Activated T-cell treated with anti-CD3 and anti-CD28 coated beads, Interleukin-2, amount 50 U/mL, for 72 hours (primary cell): ENCODE results near the gene PLA2G2C. TPM values are rescaled to one million over a fixed set of nuclear protein-coding genes. Genes with fewer than 3 reads are reported as not detected.
A peak's percentile ranks its signal among the peaks of the same experiment; 100 is the strongest.
"Not testable (repeated sequence)": the region's sequence is repeated elsewhere in the genome, so short reads cannot be mapped to it uniquely, and the experiment has no call there.

ENCODE experiments used
- ATAC-seq, 2 donors: fragments of 150-1000 bp; cut with Tn5 transposase; replicated peaks in 1 of 2; 2 replicates each; pipeline ENCODE4 v1.10.0; 2021; ENCODE audit warnings: moderate library complexity in 2 of 2, mild to moderate bottlenecking in 1 of 2
- DNase-seq, 2 donors: peaks; one replicate each; pipeline ENCODE4 v3.0.0; 2021 to 2022; ENCODE audit warnings: mixed read lengths in 1 of 2
- H3K27ac Mint-ChIP-seq: one replicate; pipeline ENCODE4 v1.8.0; 2022; ENCODE audit warnings: mild to moderate bottlenecking, moderate library complexity, mixed read lengths
- H3K27me3 Mint-ChIP-seq: one replicate; pipeline ENCODE4 v1.8.0; 2022; ENCODE audit warnings: low read depth, mixed read lengths
- H3K36me3 Mint-ChIP-seq, 2 donors: one replicate each; pipeline ENCODE4 v1.8.0; 2022; ENCODE audit warnings: mixed read lengths in 2 of 2, mild to moderate bottlenecking in 1 of 2; ENCODE audit not compliant: insufficient read depth in 2 of 2
- H3K4me1 Mint-ChIP-seq: one replicate; pipeline ENCODE4 v1.8.0; 2022; ENCODE audit warnings: low read depth, mixed read lengths
- H3K4me3 Mint-ChIP-seq, 2 donors: one replicate each; pipeline ENCODE4 v1.8.0; 2022; ENCODE audit warnings: mild to moderate bottlenecking in 2 of 2, mixed read lengths in 2 of 2, moderate library complexity in 2 of 2
- H3K9me3 Mint-ChIP-seq, 2 donors: one replicate each; pipeline ENCODE4 v1.8.0; 2022; ENCODE audit warnings: mixed read lengths in 2 of 2
- total RNA-seq, 2 donors: library from RNA; stranded (reverse); gene quantifications; one replicate each; pipeline ENCODE4 v1.2.3, GENCODE V29; 2022

Gene PLA2G2C, protein sequence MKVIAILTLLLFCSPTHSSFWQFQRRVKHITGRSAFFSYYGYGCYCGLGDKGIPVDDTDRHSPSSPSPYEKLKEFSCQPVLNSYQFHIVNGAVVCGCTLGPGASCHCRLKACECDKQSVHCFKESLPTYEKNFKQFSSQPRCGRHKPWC
- 1 to 10 TPM; 3.1 to 3.3 TPM for total RNA-seq

DNA sequence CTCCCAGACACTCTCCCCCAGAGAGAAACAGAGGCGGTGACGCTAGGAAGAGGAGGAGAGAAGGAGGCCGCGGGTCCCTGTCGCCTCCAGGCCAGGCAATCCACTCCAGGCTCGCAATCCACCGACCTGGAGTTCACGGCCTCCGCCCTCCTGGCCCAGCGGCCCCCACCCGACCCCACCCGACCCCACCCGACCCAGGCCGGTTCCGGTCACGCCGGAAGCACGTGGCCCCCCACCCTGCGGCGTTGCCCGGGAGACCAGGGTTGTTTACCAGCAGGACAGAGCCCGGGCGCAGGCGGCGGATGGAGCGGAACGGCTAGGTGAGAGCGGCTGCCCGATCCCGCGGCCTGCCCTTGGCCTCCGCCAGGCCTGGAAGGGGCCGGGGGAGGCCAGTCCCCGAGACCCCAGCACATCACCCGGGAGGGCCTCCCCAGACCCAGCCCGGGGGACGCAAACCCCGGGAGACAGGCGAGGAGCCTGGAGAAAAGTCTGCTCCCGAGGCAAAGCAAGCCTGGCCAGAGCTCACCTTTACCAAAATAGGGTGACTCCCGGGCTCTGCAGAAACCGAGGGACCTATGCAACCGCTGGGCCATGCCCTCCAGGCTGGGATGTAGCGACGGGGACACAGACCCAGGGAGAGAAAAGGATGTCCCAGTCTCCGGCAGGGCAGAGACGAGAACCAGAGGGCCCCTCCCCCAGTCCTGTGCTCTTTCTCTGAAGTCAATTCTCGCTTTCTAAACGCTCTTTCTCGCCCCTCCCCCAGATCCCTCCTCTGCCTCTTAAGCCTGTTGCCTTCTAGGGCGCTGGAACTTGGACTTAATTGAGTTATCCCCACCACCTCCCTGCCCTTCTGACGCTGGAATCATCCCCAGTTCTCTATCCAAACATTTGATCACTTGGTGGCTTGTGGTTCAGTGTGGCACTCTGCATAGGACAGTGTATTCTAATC is at the start of gene PLA2G2C, which contains the start of gene UBXN10:
TSS of gene PLA2G2C (minus strand) at position 685 of the 949 bp plus-strand sequence. CDS start 9,155 bp downstream, outside the sequence.
TSS of gene UBXN10 (plus strand) at position 263 of the 949 bp plus-strand sequence. CDS start 4,466 bp downstream, outside the sequence.
- H3K27me3 Mint-ChIP-seq = peaks cover 37% of the 10 kb centered on the region
- ATAC-seq = peak; percentile 48 to 59
- H3K4me3 Mint-ChIP-seq = peak within 1 kb of the TSS; percentile 80 to 82

DNA sequence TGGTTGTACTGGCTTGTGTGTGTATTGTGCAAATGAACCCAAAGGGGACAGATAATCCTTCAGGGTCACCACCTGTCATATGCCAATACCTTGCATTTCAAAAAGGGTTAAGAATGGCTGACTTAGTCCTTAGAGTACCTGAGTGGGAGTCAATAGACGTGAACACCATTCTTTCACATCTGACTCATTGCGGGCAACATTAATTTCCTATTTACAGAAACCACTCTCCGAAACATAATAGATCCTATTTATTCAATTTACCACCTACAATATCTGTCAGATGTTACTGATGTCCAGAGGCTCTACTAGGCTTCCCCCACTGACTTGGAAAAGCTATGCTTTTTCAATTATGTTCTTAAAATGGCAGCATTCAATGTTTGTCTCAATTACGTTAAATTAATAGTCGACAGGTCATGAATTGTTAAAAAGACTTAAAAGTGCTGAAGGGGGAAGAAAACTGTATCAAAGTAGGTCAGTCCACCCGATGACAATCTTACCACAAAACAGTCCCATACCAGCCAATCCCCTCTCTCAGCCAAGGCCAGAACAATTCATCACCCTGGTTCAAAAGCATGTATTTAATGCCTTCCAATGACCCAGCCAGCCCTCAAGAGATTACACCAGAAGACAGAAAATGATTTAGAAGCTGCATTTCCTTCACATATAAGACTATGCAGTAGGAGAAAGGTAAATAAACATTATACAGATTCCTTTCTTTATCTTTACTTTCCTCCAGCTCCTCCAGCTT is 48.6 kb upstream of the PLA2G2C start:
- no peaks in the 10 kb centered on the region for H3K4me1 Mint-ChIP-seq
- no peak for ATAC-seq
- no peaks in the 10 kb centered on the region for H3K36me3 Mint-ChIP-seq
- H3K27me3 Mint-ChIP-seq = peaks cover 62% of the 10 kb centered on the region
- no peak for DNase-seq
- H3K27ac Mint-ChIP-seq = no peak overlapping the region
- no peak overlapping the region for H3K4me3 Mint-ChIP-seq
- H3K9me3 Mint-ChIP-seq = no peaks in the 10 kb centered on the region

More for the DNA sequence above, at the start of gene PLA2G2C, which contains the start of gene UBXN10:
- peaks cover 56% of the 10 kb centered on the region for H3K4me1 Mint-ChIP-seq
- peak within 1 kb of the TSS; percentile 74 for H3K27ac Mint-ChIP-seq
- no peaks in the 10 kb centered on the region for H3K9me3 Mint-ChIP-seq
- no peaks in the 10 kb centered on the region for H3K36me3 Mint-ChIP-seq
- peak; percentile 79 to 82 for DNase-seq

DNA sequence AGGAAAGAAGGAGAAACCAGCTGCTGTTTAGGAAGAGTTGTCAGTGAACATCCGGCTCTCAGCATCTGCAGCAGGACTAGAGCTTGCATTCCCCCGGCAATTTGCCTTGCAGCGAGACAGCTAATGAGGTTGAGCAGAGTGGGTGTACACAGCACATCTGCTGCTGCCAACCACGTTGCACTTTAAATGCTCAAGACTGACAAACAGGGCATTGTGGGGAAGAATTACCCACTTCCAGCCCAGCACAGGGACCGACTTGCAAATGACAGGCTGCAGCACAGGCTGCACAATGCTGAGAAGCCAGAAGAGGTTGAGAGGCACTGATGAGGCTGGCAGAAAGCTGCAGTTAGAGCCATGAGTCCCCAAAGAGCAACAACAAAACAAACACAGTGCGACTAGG is 47.5 kb upstream of the PLA2G2C start:
- DNase-seq = no peak
- Mint-ChIP-seq H3K27ac (no peak overlapping the region), H3K4me3 (no peak overlapping the region), H3K36me3 (no peaks in the 10 kb centered on the region), H3K27me3 (peaks cover 65% of the 10 kb centered on the region), H3K4me1 (no peaks in the 10 kb centered on the region), H3K9me3 (no peaks in the 10 kb centered on the region)
- ATAC-seq = no peak

DNA sequence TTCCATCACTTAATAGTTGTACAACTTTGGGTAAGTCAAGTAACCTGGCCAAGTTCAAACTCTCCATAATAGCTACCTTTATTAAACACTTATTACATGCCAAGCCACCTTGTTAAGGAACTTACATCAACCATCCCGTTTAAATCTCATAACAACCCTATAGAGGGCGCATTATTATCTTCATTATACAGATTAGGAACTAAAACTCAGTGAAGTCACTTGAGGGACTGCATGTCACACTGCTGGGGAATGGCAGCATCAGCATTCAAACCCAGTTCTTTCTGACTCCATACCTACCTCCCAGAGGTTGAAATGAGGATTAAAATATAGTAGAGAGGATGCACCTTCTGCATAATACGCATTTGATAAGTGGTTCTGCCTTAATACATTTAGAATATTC is 47.1 kb upstream of the PLA2G2C start:
- Mint-ChIP-seq H3K4me1 (no peaks in the 10 kb centered on the region), H3K36me3 (no peaks in the 10 kb centered on the region), H3K4me3 (no peak overlapping the region), H3K9me3 (no peaks in the 10 kb centered on the region), H3K27ac (no peak overlapping the region), H3K27me3 (peaks cover 70% of the 10 kb centered on the region)
- DNase-seq (no peak), ATAC-seq (peak in 1 of 2 donors; percentile 39)

DNA sequence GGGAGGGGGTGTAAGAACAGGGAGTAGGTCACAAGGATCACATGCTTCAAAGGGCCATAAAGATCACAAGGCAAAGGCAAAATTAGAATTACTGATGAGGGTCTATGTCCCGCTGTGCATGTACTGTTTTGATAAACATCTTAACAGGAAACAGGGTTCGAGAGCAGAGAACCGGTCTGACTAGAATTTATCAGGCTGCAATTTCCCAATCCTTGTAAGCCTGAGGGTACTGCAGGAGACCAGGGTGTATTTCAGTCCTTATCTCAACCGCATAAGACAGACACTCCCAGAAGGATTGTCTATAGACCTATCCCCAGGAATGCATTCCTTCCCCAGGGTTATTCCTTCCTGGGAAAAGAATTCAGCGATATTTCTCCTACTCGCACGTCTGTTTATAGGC is 46.2 kb upstream of the PLA2G2C start:
- not testable (repeated sequence) for H3K9me3 Mint-ChIP-seq, DNase-seq, H3K4me3 Mint-ChIP-seq, H3K27ac Mint-ChIP-seq, H3K36me3 Mint-ChIP-seq, H3K4me1 Mint-ChIP-seq, ATAC-seq
- peaks cover 72% of the 10 kb centered on the region for H3K27me3 Mint-ChIP-seq

DNA sequence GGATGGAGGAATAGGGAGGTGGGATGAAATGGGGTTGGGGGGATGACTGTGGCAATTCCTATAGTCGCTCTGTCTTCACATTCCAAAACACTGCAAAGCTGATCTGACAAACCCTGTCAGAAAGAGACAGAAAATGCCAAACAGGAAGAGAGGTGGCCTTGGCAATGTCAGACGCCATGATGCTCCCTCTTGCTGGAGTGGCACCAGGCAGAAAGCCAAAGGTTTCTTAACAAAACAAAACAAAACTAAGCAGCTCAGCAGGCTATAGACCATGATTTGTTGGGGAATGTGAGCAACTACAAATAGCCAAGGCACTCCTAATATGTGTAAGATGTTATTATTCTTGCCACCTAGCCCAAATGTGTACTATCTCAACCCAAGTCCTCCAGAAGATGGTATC is 42.9 kb upstream of the PLA2G2C start:
- ATAC-seq (no peak), DNase-seq (no peak)
- Mint-ChIP-seq H3K36me3 (no peaks in the 10 kb centered on the region), H3K27ac (no peak overlapping the region), H3K4me1 (peaks cover 2% of the 10 kb centered on the region), H3K4me3 (no peak overlapping the region), H3K9me3 (no peaks in the 10 kb centered on the region), H3K27me3 (peaks cover 83% of the 10 kb centered on the region)

DNA sequence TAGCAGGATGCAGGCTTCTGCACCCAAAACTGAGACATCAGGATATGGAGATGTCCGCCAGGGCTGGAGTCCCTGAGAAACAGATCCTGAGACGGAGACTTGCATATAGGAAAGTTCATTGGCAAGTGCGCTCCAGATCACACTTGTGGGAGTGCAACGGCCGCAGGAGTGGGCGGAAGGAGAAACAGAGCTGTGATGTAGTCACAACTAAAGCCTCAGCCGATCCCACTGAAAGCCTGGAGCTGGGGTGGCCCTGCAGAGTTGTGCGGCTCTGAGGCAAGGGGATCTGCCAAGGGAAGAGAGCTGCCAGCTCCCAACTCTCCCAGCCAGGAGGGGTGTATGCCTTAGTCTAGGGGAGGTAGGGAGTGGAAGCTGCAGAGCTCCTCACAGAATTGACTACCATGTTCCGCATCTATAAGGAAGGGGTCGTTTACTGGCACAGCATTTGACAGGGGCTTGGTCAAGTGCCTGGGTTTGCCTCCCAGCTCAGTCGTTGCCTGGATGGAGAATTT is 42.1 kb upstream of the PLA2G2C start:
- Mint-ChIP-seq H3K36me3 (no peaks in the 10 kb centered on the region), H3K27me3 (peaks cover 83% of the 10 kb centered on the region), H3K9me3 (no peaks in the 10 kb centered on the region), H3K27ac (no peak overlapping the region), H3K4me1 (peaks cover 8% of the 10 kb centered on the region), H3K4me3 (no peak overlapping the region)
- ATAC-seq (no peak), DNase-seq (no peak)

DNA sequence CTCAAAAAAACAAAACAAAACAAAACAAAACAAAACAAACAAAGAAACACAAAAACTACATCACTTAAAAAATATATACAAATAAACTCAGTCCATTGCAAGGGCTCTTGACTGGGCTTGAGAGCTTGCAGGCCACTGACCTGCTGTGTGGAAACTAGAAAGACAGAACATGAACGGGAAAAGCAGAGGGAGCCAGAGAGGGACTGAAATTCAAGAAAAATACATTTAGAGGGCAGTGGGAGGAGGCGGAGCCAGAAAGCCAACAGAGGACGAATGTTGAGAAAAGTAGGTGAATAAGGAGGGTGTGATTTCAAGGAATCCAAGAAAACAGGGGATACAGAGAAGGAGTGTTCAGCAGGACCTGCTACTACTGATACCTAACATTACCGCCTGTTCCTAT is 41.4 kb upstream of the PLA2G2C start:
- Mint-ChIP-seq H3K36me3 (no peaks in the 10 kb centered on the region), H3K27ac (no peak overlapping the region), H3K4me1 (peaks cover 8% of the 10 kb centered on the region), H3K4me3 (no peak overlapping the region), H3K9me3 (no peaks in the 10 kb centered on the region), H3K27me3 (peaks cover 83% of the 10 kb centered on the region)
- ATAC-seq (no peak), DNase-seq (no peak)

DNA sequence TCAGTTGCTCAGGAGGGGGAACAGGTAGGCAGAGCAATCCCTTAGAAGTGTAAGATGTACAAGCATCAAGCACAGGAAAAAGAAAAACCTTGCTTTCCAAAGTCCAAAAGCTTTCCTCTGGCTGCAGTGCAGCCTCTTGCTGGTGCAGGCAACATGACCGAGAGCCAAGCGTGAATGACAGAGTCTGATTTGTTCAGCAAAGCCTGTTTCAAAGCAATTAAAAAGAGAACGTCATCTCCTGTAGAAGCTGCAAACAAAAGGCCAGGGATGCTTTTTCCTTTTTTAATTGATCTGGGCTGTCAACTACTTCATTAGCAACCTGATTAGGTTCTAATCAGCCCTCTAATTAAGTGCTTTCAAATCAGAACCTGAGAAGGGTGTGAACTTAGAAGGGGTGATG is 38.2 kb upstream of the PLA2G2C start:
- H3K27ac Mint-ChIP-seq = no peak overlapping the region
- peaks cover 83% of the 10 kb centered on the region for H3K27me3 Mint-ChIP-seq

DNA sequence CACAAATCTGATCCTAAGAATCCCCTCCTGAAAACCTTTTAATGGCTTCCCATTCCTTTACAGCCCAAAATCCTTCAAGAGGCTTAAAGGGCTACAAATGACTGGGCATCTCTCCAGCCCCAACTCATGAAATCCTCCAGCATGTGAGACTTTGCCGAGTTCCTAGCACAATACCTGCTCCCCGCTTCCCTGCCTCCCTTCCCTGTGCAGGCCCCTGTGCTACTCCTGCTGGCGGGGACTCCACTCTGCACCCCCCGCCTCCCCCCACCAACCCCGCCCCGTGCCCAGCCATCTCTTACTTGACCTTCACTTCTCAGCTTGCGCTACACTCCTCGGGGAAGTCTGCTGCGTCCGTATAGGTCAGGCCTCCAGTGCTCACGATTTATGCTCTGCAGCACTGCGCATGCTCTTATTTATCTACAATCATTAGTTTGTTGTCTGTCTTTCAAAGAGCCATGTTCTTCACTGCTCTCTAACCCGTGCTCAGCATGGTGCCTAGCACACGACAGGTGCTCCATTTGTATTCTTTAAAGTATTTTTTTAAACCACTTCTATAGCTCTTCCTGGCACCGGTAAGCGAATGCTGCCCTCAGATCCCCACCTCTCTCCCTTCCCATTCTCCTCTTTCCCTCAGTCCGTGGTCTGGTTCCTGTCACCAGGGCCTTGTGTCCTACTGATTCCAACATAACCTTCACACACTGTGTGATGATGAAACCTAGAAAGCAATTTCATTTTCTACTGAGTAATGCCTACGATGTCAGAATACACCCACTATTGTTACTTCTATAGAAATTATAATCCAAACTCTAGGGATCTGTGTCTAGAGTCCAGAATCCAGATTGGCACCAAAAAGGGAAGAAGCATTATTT is 37.5 kb upstream of the PLA2G2C start:
- Mint-ChIP-seq H3K4me3 (peak overlapping the region; percentile 50 to 55), H3K36me3 (no peaks in the 10 kb centered on the region), H3K27ac (no peak overlapping the region), H3K27me3 (peaks cover 77% of the 10 kb centered on the region), H3K4me1 (peaks cover 14% of the 10 kb centered on the region), H3K9me3 (no peaks in the 10 kb centered on the region)
- no peak for DNase-seq
- no peak for ATAC-seq

More for the DNA sequence above, 38.2 kb upstream of the PLA2G2C start:
- Mint-ChIP-seq H3K4me1 (peaks cover 14% of the 10 kb centered on the region), H3K9me3 (no peaks in the 10 kb centered on the region), H3K36me3 (no peaks in the 10 kb centered on the region), H3K4me3 (no peak overlapping the region)
- DNase-seq = no peak
- ATAC-seq = no peak

DNA sequence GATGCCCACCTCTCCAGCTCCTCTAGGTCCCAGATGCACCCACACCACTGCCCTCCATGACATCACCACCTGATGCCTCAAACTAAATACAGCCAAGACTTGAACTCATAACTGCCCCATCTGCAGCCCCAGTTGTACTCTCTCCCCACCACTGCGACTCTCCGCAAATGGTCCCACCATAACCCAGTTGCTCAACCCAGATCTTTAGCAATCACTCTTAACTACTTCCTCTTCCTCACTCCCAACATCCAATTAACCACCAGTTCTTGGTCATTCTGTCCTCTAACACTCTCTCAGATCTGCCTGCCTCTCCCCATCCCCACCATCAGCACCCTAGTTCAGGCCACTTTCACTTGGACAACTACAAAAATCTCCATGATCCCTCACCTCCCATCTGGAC is 36.8 kb upstream of the PLA2G2C start:
- no peaks in the 10 kb centered on the region for H3K36me3 Mint-ChIP-seq
- peaks cover 70% of the 10 kb centered on the region for H3K27me3 Mint-ChIP-seq
- DNase-seq = no peak
- ATAC-seq = no peak
- peaks cover 14% of the 10 kb centered on the region for H3K4me1 Mint-ChIP-seq
- peak overlapping the region in 1 of 2 donors; percentile 25 for H3K4me3 Mint-ChIP-seq
- no peak overlapping the region for H3K27ac Mint-ChIP-seq
- no peaks in the 10 kb centered on the region for H3K9me3 Mint-ChIP-seq

DNA sequence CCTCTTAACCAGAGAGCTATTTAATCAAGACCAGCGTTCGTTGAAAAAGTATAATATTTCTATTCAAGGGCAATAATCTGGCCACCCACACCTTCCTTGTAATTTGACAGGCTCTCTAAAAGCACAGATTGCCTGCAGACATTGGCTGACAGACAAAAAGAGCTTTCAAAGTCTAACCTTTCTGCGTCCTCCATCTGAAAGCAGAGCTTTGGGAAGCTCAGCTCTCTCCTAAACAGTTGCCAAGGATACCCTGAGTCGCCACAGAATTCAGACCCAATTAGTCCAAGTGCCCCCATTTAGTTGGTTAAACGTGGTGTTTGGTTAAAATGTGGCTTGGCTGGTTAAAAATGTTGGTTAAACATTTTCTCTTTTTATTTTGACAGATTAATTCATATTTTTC is 33.7 kb upstream of the PLA2G2C start:
- Mint-ChIP-seq H3K9me3 (no peaks in the 10 kb centered on the region), H3K4me1 (peaks cover 14% of the 10 kb centered on the region), H3K36me3 (no peaks in the 10 kb centered on the region), H3K27ac (no peak overlapping the region), H3K4me3 (no peak overlapping the region), H3K27me3 (peaks cover 56% of the 10 kb centered on the region)
- no peak for DNase-seq
- no peak for ATAC-seq
